Skin epidermis (tissue), 12 donors: ENCODE results near the gene HSPA6.
"Not testable (repeated sequence)": the region's sequence is repeated elsewhere in the genome, so short reads cannot be mapped to it uniquely, and the experiment has no call there.

Experiments used
- H3K27ac ChIP-seq, 21 experiments: fragments of 200-600 bp; sonication (generic) in 11 of 21; one replicate each; pipeline ENCODE4 v1.5.0; 2020; ENCODE audit warnings: mild to moderate bottlenecking in 3 of 21, inconsistent platforms in 2 of 21, moderate library complexity in 2 of 21
- H3K4me3 ChIP-seq, 7 experiments: fragments of 200-600 bp; sonication (generic) in 2 of 7; one replicate each; pipeline ENCODE4 v1.5.0; 2020; ENCODE audit warnings: inconsistent platforms in 2 of 7, mild to moderate bottlenecking in 2 of 7, moderate library complexity in 1 of 7

The HSPA6 gene

DNA sequence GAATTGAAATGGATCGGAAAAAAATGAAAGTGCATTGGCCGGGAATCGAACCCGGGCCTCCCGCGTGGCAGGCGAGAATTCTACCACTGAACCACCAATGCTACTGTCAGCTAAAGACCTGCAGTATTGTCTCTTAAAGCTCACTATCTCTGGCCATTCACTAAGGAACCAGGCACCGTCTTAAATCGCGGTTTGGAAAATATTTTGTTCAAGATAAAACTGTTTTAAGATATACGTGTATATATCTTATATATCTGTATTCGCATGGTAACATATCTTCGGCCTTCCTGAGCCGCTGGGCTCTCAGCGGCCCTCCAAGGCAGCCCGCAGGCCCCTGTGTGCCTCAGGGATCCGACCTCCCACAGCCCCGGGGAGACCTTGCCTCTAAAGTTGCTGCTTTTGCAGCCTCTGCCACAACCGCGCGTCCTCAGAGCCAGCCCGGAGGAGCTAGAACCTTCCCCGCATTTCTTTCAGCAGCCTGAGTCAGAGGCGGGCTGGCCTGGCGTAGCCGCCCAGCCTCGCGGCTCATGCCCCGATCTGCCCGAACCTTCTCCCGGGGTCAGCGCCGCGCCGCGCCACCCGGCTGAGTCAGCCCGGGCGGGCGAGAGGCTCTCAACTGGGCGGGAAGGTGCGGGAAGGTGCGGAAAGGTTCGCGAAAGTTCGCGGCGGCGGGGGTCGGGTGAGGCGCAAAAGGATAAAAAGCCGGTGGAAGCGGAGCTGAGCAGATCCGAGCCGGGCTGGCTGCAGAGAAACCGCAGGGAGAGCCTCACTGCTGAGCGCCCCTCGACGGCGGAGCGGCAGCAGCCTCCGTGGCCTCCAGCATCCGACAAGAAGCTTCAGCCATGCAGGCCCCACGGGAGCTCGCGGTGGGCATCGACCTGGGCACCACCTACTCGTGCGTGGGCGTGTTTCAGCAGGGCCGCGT is at the start of gene HSPA6:
TSS of gene HSPA6 (plus strand) at position 724 of the 925 bp plus-strand sequence. CDS start at position 843, 119 bp downstream.
- peak within 1 kb of the TSS; percentile 8 to 95 (median 83) for H3K27ac ChIP-seq
- H3K4me3 ChIP-seq = peak within 1 kb of the TSS; percentile 42 to 80 (median 61)

- not testable (repeated sequence) for H3K27ac ChIP-seq, H3K4me3 ChIP-seq
Observed at GRCh38 chr1:161477711-161478110, 46.6 kb upstream of the HSPA6 start.

DNA sequence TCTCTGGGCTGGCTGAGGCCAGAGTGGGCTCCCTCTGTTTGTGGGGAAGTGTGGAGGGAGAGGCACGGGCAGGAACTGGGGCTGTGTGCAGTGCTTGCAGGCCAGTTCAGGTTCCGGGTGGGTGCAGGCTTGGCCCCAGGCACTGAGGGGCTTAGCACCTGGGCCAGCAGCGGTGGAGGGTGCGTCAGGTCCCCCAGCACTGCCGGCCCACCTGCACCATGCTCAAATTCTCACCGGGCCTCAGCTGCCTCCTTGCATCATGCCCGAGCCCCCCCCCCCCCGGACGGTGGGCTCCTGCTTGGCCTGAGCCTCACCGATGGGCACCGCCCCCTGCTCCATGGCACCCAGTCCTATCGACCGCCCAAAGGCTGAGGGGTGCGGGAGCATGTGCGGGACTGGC is 45.4 kb upstream of the HSPA6 start:
- Histone ChIP-seq H3K27ac (no peak overlapping the region), H3K4me3 (no peak overlapping the region)

DNA sequence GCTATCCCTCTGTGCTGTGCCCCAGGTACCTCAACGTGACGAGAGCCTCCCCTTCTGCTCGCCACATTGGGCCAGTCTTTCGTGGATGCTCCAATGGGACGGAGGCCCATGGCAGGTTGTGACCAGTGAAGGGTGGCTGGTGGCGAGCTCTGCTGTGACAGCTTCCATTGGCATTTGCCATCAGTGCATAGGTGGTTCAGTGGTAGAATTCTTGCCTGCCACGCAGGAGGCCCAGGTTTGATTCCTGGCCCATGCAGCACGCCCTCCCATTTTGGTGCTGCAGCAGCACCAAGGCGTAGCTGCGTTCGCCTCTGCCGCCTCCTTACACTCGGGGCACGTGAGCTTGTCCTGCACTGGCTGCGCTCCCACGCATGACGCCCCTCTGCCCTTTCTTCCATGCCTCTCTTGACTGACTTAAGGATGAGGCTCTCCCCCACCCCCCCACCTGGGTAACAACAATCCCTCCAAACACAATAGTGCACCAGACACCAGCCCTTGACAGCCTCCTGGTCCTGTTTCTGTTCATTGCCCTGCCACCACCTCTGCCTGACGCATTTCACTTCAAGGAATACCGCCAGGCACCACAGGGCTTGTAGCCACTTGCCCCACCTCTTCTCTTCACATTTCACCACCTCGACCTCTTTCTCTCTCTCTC is 43.8 kb upstream of the HSPA6 start:
- Histone ChIP-seq H3K27ac (no peak overlapping the region), H3K4me3 (no peak overlapping the region)

GRCh38 chr1:161481624-161482392 is 42.5 kb upstream of the HSPA6 start:
- H3K4me3 ChIP-seq = no peak overlapping the region

DNA sequence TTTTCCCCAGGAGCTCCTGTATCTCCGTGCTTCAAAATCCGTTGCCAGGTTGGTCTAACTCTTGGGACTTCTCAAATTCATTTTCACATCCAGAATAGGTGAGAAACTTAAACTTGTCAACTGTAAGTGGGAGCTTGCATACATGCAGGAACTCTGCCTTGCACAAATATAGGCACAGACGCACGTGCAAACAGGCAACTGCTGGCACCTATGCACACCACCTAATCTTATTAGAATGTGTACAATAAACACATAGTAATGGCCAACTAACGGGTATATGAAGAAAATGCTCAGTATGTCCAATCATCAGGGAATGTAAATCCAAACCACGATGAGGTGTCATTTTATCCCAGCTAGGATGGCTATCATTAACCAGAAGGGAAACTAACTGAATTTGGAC is 41.7 kb upstream of the HSPA6 start:
- Histone ChIP-seq H3K4me3 (no peak overlapping the region), H3K27ac (no peak overlapping the region)

More at GRCh38 chr1:161481624-161482392, 42.5 kb upstream of the HSPA6 start:
- no peak overlapping the region for H3K27ac ChIP-seq

DNA sequence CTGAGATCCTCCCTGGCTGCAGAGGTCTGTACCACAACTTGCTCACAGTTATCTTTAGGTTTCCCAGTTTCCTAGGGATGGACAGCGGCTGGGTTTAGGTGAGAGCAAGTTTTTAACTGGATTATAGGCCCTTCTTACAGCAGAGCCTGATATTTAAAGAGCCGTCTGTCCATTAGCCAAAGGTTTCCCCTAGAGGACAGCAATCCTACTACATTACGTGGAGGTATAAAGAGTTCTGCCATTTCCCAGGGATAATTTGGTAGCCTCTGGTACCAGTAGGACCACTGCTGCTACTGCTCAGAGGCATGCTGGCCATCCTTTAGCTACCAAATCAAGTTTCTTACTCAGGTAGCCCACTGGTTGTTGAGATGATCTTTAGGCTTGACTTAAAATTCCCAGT is 41.0 kb upstream of the HSPA6 start:
- Histone ChIP-seq H3K4me3 (no peak overlapping the region), H3K27ac (no peak overlapping the region)

DNA sequence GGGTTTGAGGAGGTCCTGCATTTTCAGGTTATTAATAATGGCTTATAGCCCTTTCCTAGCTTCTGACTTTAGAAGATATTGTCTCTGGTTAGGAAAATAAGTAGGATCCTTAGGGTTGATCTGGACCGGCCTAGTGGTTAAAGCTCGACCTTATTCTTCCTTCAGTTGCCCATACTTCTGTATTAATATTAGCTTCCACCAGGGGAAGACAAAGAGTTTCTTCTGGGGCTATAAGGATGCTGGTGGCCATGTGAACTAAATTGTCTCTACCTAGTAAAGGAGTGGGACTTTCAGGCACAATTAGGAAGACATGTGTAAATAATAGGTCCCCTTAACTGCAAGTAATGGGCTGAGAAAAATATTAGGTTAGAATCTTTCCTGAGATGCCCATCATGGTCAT is 39.7 kb upstream of the HSPA6 start:
- Histone ChIP-seq H3K27ac (no peak overlapping the region), H3K4me3 (no peak overlapping the region)

- H3K4me3 ChIP-seq = no peak overlapping the region
- peak overlapping the region in 3 of 21 experiments; percentile 8 to 35 (median 29) for H3K27ac ChIP-seq
Observed at GRCh38 chr1:161486806-161487741, 37.3 kb upstream of the HSPA6 start.

DNA sequence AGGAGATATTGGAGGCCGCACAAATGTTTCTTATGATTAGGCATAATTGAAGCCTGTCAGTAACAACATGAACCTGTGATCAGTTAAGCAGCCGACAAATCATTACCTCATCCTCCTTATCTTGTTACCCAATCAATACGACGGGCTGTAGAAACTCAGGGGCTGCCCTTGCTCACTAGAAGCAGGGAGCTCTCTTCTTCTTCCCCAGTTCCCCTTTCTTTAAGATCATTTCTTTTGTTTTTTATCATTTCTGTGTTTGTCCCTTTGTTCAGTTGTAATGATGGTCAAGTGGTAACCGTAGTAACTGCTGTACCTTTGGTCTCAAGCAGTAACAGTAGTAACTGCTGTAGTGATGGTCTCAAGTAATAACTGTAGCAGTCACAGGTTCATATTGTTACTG is 32.9 kb upstream of the HSPA6 start:
- no peak overlapping the region for H3K4me3 ChIP-seq
- no peak overlapping the region for H3K27ac ChIP-seq

GRCh38 chr1:161492827-161493226 is 31.5 kb upstream of the HSPA6 start:
- H3K4me3 ChIP-seq = no peak overlapping the region
- no peak overlapping the region for H3K27ac ChIP-seq

GRCh38 chr1:161494091-161494735 is 30.1 kb upstream of the HSPA6 start:
- H3K27ac ChIP-seq = no peak overlapping the region
- H3K4me3 ChIP-seq = no peak overlapping the region

GRCh38 chr1:161495490-161495889 is 28.9 kb upstream of the HSPA6 start:
- no peak overlapping the region for H3K4me3 ChIP-seq
- no peak overlapping the region for H3K27ac ChIP-seq

GRCh38 chr1:161497961-161498360 is 26.4 kb upstream of the HSPA6 start:
- no peak overlapping the region for H3K27ac ChIP-seq

DNA sequence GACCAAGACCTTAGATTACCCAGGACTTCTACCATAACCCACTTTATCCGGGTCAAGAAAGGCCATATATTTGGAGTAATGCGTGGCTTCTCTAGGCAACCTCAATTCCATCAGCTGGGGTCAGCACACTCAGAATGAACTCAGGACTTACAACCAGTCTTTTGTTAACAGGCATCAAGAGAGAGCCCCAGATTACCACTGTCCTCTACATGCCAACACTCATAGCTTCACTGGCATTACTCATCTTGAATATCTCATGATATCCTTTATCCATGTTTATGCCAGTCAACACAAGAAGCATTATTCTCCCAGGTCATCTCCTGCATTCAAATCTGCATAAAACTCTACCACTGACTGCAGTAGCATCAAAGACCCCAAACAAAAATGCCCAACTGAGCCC is 25.7 kb upstream of the HSPA6 start:
- Histone ChIP-seq H3K27ac (peak overlapping the region in 2 of 21 experiments; percentile 15 to 41), H3K4me3 (no peak overlapping the region)

More at GRCh38 chr1:161497961-161498360, 26.4 kb upstream of the HSPA6 start:
- no peak overlapping the region for H3K4me3 ChIP-seq

DNA sequence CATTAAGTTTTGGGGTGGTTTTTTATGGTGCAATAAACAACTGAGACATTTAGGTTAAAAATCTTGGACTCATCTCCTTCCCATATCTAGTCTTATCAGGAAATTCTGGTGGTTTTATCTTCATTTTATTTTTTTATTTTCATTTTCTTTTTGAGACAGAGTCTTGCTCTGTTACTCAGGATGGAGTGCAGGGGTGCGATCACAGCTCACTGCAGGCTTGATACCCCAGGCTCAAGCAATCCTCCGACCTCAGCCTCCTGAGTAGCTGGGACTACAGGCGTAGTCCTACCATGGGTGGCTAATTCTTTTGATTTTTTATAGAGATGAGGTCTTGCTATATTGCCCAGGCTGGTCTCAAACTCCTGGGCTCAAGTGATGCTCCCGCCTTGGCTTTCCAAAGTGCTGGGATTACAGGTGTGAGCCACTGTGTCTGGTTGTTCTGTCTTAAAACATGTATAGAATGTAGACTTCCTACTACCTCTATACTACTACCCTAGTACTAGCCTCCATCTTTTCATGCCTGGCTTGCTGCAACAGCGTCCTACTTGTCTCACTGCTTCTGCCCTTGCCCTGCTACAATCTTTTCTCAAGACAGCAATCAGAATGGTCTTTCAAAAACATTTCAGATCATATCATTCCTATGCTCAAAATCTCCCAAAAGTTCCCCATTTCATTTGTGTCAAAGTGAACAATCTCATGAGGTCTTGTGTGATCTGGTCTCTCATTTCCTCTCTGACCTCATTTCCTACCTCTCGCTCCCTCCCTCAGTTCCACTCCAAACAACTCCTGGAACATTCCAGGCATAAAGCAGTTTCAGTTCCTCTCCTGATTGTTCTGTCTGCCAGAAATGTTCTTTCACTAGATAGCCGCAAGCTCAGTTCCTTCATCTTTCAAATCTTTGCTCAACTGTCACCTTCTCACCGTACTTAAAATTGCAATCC is 25.0 kb upstream of the HSPA6 start:
- H3K27ac ChIP-seq = peak overlapping the region in 7 of 21 experiments; percentile 15 to 45 (median 41)

DNA sequence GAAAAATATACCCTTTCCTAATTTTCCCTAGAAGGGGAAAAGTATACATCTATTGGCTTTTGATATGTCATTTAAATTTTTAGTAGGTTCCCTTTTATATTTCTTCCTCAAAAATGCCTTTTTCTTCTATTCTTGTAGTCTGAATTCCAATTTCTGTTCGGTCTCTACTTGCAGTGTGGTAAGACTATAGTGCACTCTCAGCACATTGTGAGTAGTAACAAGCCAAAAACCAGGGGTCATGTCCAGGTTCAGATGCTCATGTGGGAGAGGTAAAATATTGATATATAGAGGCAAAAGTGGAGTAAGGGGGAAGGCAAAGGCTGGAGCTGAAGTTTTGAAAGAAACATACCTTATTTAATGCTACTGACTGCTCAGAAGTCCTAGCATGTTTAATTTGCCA is 23.1 kb upstream of the HSPA6 start:
- Histone ChIP-seq H3K27ac (peak overlapping the region in 1 of 21 experiments; percentile 60), H3K4me3 (no peak overlapping the region)

More for the DNA sequence above, 25.0 kb upstream of the HSPA6 start:
- no peak overlapping the region for H3K4me3 ChIP-seq
